ENCODE measurements around the gene PWWP2B.

DNA sequence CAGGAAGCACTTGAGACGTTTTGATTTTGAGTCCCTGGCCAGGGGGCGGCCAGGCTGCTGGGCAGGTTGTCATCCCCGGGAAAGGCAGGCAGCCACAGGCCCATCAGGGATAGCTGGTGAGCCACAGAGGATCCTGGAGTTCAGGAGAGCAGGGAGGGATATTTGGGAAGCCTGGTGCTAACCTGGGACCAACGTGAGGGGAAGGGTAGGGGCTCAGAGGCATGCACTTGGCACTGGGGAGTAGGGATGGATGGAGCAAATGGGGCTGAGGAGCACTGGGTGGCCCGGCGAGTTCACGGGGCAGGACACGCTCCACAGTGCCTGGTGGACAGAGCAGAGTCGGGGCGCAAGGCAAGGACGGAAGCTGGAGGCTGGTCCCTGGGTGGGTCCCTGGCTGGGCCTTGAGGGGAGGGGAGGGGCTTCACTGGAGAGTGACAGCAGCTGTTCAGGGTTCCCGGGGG is 34.8 kb upstream of the PWWP2B start:
- TF ChIP-seq, protein P1, sequence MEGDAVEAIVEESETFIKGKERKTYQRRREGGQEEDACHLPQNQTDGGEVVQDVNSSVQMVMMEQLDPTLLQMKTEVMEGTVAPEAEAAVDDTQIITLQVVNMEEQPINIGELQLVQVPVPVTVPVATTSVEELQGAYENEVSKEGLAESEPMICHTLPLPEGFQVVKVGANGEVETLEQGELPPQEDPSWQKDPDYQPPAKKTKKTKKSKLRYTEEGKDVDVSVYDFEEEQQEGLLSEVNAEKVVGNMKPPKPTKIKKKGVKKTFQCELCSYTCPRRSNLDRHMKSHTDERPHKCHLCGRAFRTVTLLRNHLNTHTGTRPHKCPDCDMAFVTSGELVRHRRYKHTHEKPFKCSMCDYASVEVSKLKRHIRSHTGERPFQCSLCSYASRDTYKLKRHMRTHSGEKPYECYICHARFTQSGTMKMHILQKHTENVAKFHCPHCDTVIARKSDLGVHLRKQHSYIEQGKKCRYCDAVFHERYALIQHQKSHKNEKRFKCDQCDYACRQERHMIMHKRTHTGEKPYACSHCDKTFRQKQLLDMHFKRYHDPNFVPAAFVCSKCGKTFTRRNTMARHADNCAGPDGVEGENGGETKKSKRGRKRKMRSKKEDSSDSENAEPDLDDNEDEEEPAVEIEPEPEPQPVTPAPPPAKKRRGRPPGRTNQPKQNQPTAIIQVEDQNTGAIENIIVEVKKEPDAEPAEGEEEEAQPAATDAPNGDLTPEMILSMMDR (conservative IDR thresholded peaks at IDR 0.05; ENCODE audit: low read length), result no peak
- TF ChIP-seq EZH2phosphoT487 (IDR thresholded peaks at IDR 0.05; ENCODE audit: borderline replicate concordance), result no peak

Data from Loucy (cell line).